HepG2 (cell line): ENCODE data around the gene ABCC1. TPM values are rescaled to one million over a fixed set of nuclear protein-coding genes. Genes with fewer than 3 reads are reported as not detected.

Source experiments
- ATAC-seq: fragments of 200-7000 bp; cut with Tn5 transposase; 3 replicates; pipeline ENCODE4 v1.9.1; 2020; ENCODE audit warnings: mild to moderate bottlenecking, moderate library complexity
- BruUV-seq: library from RNA; stranded (reverse); fragments of 400-500 nt; replicated peaks from 2 replicates; lab custom pipeline; 2021; lab: Mats Ljungman, UMichigan
- CTCF ChIA-PET: fragments of 300-600 bp; formaldehyde crosslinking; extraction: SDS; loops from one replicate; lab custom pipeline; 2021; ENCODE audit warnings: low total read pairs, inconsistent platforms, low intra/inter-chr PET ratio; lab: Yijun Ruan, JAX
- POLR2A ChIA-PET: fragments of 350-600 bp; sonication (Branson Sonifier 250); formaldehyde crosslinking; loops from one replicate; lab custom pipeline; 2020; ENCODE audit warnings: antibody characterized with exemption, inconsistent platforms; lab: Yijun Ruan, JAX
- DNase-seq: peaks from one replicate; pipeline ENCODE4 v3.0.0-alpha.2; 2015; ENCODE audit warnings: low spot score
- FAIRE-seq: peaks from 3 replicates; lab custom pipeline; 2011; peaks lifted over from hg19 to GRCh38; lab: Jason Lieb, UNC
- H2AFZ ChIP-seq: one replicate; pipeline ENCODE4 v1.6.1; 2011; ENCODE audit warnings: low read length, inconsistent platforms
- H3K27ac ChIP-seq: fragments of 300-600 bp; 3 replicates; pipeline ENCODE4 v1.8.0; 2011; ENCODE audit warnings: mixed run types, mild to moderate bottlenecking, mixed read lengths, low read length, inconsistent platforms; ENCODE audit not compliant: insufficient read depth; ENCODE audit errors: extremely low read length
- H3K27me3 ChIP-seq, 2 experiments: fragments of 200-600 bp in 1 of 2; 2 replicates in 1 of 2; 3 replicates in 1 of 2; pipeline versions ENCODE4 v1.6.0 to v1.8.0; 2011; ENCODE audit warnings: low read length in 2 of 2, mild to moderate bottlenecking in 2 of 2, moderate library complexity in 2 of 2, inconsistent platforms in 1 of 2; ENCODE audit not compliant: insufficient read depth in 2 of 2, control insufficient read depth in 1 of 2
- H3K36me3 ChIP-seq, 2 experiments: fragments of 200-600 bp in 1 of 2; replicated peaks in 1 of 2; 2 replicates in 1 of 2; 3 replicates in 1 of 2; pipeline versions ENCODE4 v1.5.1 to v1.8.0; 2011; ENCODE audit warnings: low read length in 2 of 2, inconsistent platforms in 1 of 2; ENCODE audit not compliant: insufficient read depth in 2 of 2, control insufficient read depth in 1 of 2
- H3K4me1 ChIP-seq: 2 replicates; pipeline ENCODE4 v1.5.1; 2012; ENCODE audit warnings: low read length, inconsistent platforms; ENCODE audit not compliant: insufficient read depth
- H3K4me2 ChIP-seq: 2 replicates; pipeline ENCODE4 v1.6.0; 2011; ENCODE audit warnings: low read depth, low read length, inconsistent platforms
- H3K4me3 ChIP-seq, 3 experiments: fragments of 200-600 bp in 1 of 3; sonication (generic), shearing (Covaris generic) in 1 of 3; replicated peaks in 1 of 3; 2 replicates each; pipeline ENCODE4 v1.5.1; 2011 to 2016; ENCODE audit warnings: low read length in 3 of 3, inconsistent platforms in 2 of 3, low read depth in 2 of 3, mild to moderate bottlenecking in 2 of 3, control low read depth in 1 of 3, mixed read lengths in 1 of 3; ENCODE audit not compliant: insufficient read depth in 1 of 3
- H3K79me2 ChIP-seq: one replicate; pipeline ENCODE4 v1.6.1; 2011; ENCODE audit warnings: low read length, inconsistent platforms; ENCODE audit not compliant: insufficient read depth
- H3K9ac ChIP-seq: 2 replicates; pipeline ENCODE4 v1.6.0; 2011; ENCODE audit warnings: mild to moderate bottlenecking, low read depth, low read length, inconsistent platforms; ENCODE audit not compliant: insufficient read depth
- H3K9me3 ChIP-seq: 2 replicates; pipeline ENCODE4 v1.5.1; 2012; ENCODE audit warnings: mild to moderate bottlenecking, low read length
- H4K20me1 ChIP-seq: 2 replicates; pipeline ENCODE4 v1.6.0; 2011; ENCODE audit warnings: inconsistent platforms, mild to moderate bottlenecking, low read length, moderate library complexity; ENCODE audit not compliant: insufficient read depth
- CENPBD1 ChIP-seq: sonication (generic); formaldehyde crosslinking; IDR thresholded peaks from 2 replicates; pipeline ENCODE4 v1.8.0; 2022; ENCODE audit warnings: missing genetic modification reagents, low read depth, mild to moderate bottlenecking, borderline replicate concordance
- NFIC ChIP-seq: IDR thresholded peaks from 2 replicates; pipeline ENCODE4 v1.6.1; 2012; ENCODE audit warnings: mild to moderate bottlenecking, low read length, inconsistent platforms
- POLR2AphosphoS5 ChIP-seq: IDR thresholded peaks from 2 replicates; pipeline ENCODE4 v1.6.1; 2012; ENCODE audit warnings: low read depth, low read length
- PTBP1 ChIP-seq: fragments of 200-400 bp; formaldehyde crosslinking; IDR thresholded peaks from 2 replicates; pipeline ENCODE4 v1.6.1; 2018; ENCODE audit warnings: low read length, low read depth; ENCODE audit not compliant: poor library complexity, severe bottlenecking
- SNAPC4 ChIP-seq: sonication (generic); formaldehyde crosslinking; IDR thresholded peaks from 2 replicates; pipeline ENCODE4 v1.4.0; 2020; ENCODE audit warnings: mild to moderate bottlenecking, missing genetic modification reagents
- SP2 ChIP-seq: sonication (generic); formaldehyde crosslinking; IDR thresholded peaks from 2 replicates; pipeline ENCODE4 v1.5.1; 2020; ENCODE audit warnings: mild to moderate bottlenecking, missing genetic modification reagents
- TARDBP ChIP-seq: sonication (generic); formaldehyde crosslinking; IDR thresholded peaks from 2 replicates; pipeline ENCODE4 v1.8.0; 2022; ENCODE audit warnings: mild to moderate bottlenecking, missing genetic modification reagents
- TBL1XR1 ChIP-seq: fragments of 150-350 bp; IDR thresholded peaks from 2 replicates; pipeline ENCODE4 v1.6.1; 2014; ENCODE audit warnings: borderline replicate concordance, low read length; ENCODE audit not compliant: partially characterized antibody
- ZBTB39 ChIP-seq: sonication (generic); formaldehyde crosslinking; IDR thresholded peaks from 2 replicates; pipeline ENCODE4 v1.5.0; 2020; ENCODE audit warnings: missing genetic modification reagents
- ZNF430 ChIP-seq: sonication (generic); formaldehyde crosslinking; IDR thresholded peaks from 2 replicates; pipeline ENCODE4 v1.9.0; 2021; ENCODE audit warnings: mild to moderate bottlenecking, missing genetic modification reagents
- ZNF501 ChIP-seq: sonication (generic); formaldehyde crosslinking; IDR thresholded peaks from 2 replicates; pipeline ENCODE4 v1.5.1; 2020; ENCODE audit warnings: mild to moderate bottlenecking, moderate library complexity, missing genetic modification reagents
- ZNF580 ChIP-seq: IDR thresholded peaks from 2 replicates; pipeline ENCODE4 v1.6.1; 2016; ENCODE audit warnings: low read depth, borderline replicate concordance
- ZNF749 ChIP-seq: sonication (generic); formaldehyde crosslinking; IDR thresholded peaks from 2 replicates; pipeline ENCODE4 v1.8.0; 2022; ENCODE audit warnings: mild to moderate bottlenecking, missing genetic modification reagents, moderate library complexity, borderline replicate concordance
- WGBS: methylation state at CpG from one replicate; pipeline ENCODE4 v1.1.6; 2017; ENCODE audit warnings: low lambda C conversion rate; 5-methylcytosine and 5-hydroxymethylcytosine counted together
- in situ Hi-C: cut with HindIII; loops from 2 replicates; pipeline ENCODE4 v1.10.0; 2017; ENCODE audit warnings: low pct_unique_long_range_greater_than_20kb; ENCODE audit not compliant: extremely low pct_ligation_motif_present
- intact Hi-C: fragments of 100-400 bp; cut with micrococcal nuclease; formaldehyde crosslinking; loops from one replicate; pipeline ENCODE4 v1.10.0; 2022; ENCODE audit not compliant: unreplicated experiment
- polyA plus RNA-seq, 8 experiments: library from polyadenylated mRNA; depleted of rRNA in 3 of 8; stranded (reverse) in 7 of 8; unstranded in 1 of 8; fragments of >200 nt; fragmentation: Illumina TruSeq in 4 of 8; extraction: Trizol in 4 of 8; gene quantifications; 2 replicates each; pipeline versions ENCODE4 v1.2.1 to v1.2.3, GENCODE V29; 2011 to 2016; ENCODE audit warnings: low read depth in 4 of 8, missing spikeins in 1 of 8, mixed read lengths in 1 of 8; ENCODE audit not compliant: insufficient read depth in 1 of 8
- total RNA-seq, 5 experiments: library from RNA; depleted of rRNA; stranded (reverse); fragments of >200 nt; fragmentation: Illumina TruSeq; extraction: Trizol; gene quantifications; 2 replicates each; pipeline ENCODE4 v1.2.3, GENCODE V29; 2016; ENCODE audit warnings: low read depth in 1 of 5

The ABCC1 gene
- total and polyA plus RNA-seq, 2 of the 13 experiments (the other 11 are each of a cell fraction or from before 2014, with no cell fraction given): 13.0 to 30.6 TPM

- no peak for FAIRE-seq
- no peak overlapping the region for H3K4me3 ChIP-seq
- H3K79me2 ChIP-seq: peaks cover 90% of the 10 kb centered on the region
Observed at GRCh38 chr16:15961060-15961511, 11.7 kb downstream of the ABCC1 start.

More at GRCh38 chr16:15961060-15961511, 11.7 kb downstream of the ABCC1 start:
- Histone ChIP-seq H3K27ac (no peak overlapping the region), H3K9ac (no peak overlapping the region), H3K4me1 (peaks cover 35% of the 10 kb centered on the region), H3K9me3 (peaks cover 7% of the 10 kb centered on the region; the same call in 1 of the 2 replicates), H3K27me3 (no peaks in the 10 kb centered on the region), H2AFZ (no peak overlapping the region), H3K4me2 (no peak overlapping the region), H3K36me3 (peaks cover 0 to 8% of the 10 kb centered on the region in 2 experiments; a peak in 3 of 5 replicates), H4K20me1 (peaks cover 33% of the 10 kb centered on the region)
- in situ Hi-C loops (no loop called here), intact Hi-C loops (no loop called here)
- CTCF ChIA-PET: no interaction called here
- DNase-seq: no peak
- no peak for ATAC-seq
- WGBS: 90% methylated on average over 5 of the region's 5 CpGs
- TSS peak; percentile 12 for BruUV-seq
- POLR2A ChIA-PET: no interaction called here
- no peak for TF ChIP-seq ZNF749 (CRISPR knock-in tag)
- no peak for TF ChIP-seq CENPBD1 (CRISPR knock-in tag)
- TF ChIP-seq TBL1XR1: no peak
- no peak for TF ChIP-seq ZBTB39 (CRISPR knock-in tag)
- TF ChIP-seq TARDBP (CRISPR knock-in tag): no peak
- TF ChIP-seq ZNF430 (CRISPR knock-in tag): no peak
- TF ChIP-seq SNAPC4 (CRISPR knock-in tag): no peak
- TF ChIP-seq SP2 (CRISPR knock-in tag): no peak
- TF ChIP-seq POLR2AphosphoS5: no peak
- TF ChIP-seq ZNF501 (CRISPR knock-in tag): no peak
- TF ChIP-seq PTBP1: no peak
- TF ChIP-seq NFIC: no peak
- TF ChIP-seq ZNF580 (CRISPR knock-in tag): no peak
